Activated naive CD8-positive, alpha-beta T cell treated with anti-CD3 and anti-CD28 coated beads for 36 hours (primary cell): ENCODE data around the gene TBCE. TPM values are rescaled to one million over a fixed set of nuclear protein-coding genes. Genes with fewer than 3 reads are reported as not detected.
"Not testable (repeated sequence)": the region's sequence is repeated elsewhere in the genome, so short reads cannot be mapped to it uniquely, and the experiment has no call there.

ENCODE experiments used
- DNase-seq: peaks from one replicate; pipeline ENCODE4 v3.0.0; 2021
- H3K27ac Mint-ChIP-seq: one replicate; pipeline ENCODE4 v1.8.0; 2022; ENCODE audit warnings: mild to moderate bottlenecking, moderate library complexity, mixed read lengths
- H3K27me3 Mint-ChIP-seq: one replicate; pipeline ENCODE4 v1.8.0; 2022; ENCODE audit warnings: mild to moderate bottlenecking, mixed read lengths
- H3K36me3 Mint-ChIP-seq: one replicate; pipeline ENCODE4 v1.8.0; 2021; ENCODE audit warnings: mild to moderate bottlenecking, mixed read lengths
- H3K4me1 Mint-ChIP-seq: one replicate; pipeline ENCODE4 v1.8.0; 2021; ENCODE audit warnings: mixed read lengths
- H3K4me3 Mint-ChIP-seq: one replicate; pipeline ENCODE4 v1.8.0; 2022; ENCODE audit warnings: mild to moderate bottlenecking, moderate library complexity, mixed read lengths
- H3K9me3 Mint-ChIP-seq: one replicate; pipeline ENCODE4 v1.8.0; 2022; ENCODE audit warnings: mixed read lengths
- total RNA-seq, 2 experiments: library from RNA; stranded (reverse); gene quantifications; one replicate each; pipeline ENCODE4 v1.2.3, GENCODE V29; 2021

The TBCE gene
- total RNA-seq, 2 experiments from 2014 or later = 23.3 to 25.4 TPM

GRCh38 chr1:235442788-235443429 is 75.7 kb downstream of the TBCE start:
- Mint-ChIP-seq H3K27me3 (no peaks in the 10 kb centered on the region), H3K36me3 (peaks cover 10% of the 10 kb centered on the region), H3K27ac (peak overlapping the region; percentile 38)

GRCh38 chr1:235448616-235449015 is 81.4 kb downstream of the TBCE start:
- Mint-ChIP-seq H3K36me3 (peaks cover 13% of the 10 kb centered on the region), H3K4me3 (no peak overlapping the region), H3K27ac (no peak overlapping the region), H3K27me3 (no peaks in the 10 kb centered on the region), H3K4me1 (no peaks in the 10 kb centered on the region), H3K9me3 (no peaks in the 10 kb centered on the region)
- DNase-seq = no peak

More at GRCh38 chr1:235442788-235443429, 75.7 kb downstream of the TBCE start:
- H3K4me1 Mint-ChIP-seq = no peaks in the 10 kb centered on the region
- no peak overlapping the region for H3K4me3 Mint-ChIP-seq
- no peaks in the 10 kb centered on the region for H3K9me3 Mint-ChIP-seq
- no peak for DNase-seq

GRCh38 chr1:235450433-235450832 is 83.2 kb downstream of the TBCE start:
- Mint-ChIP-seq H3K9me3 (no peaks in the 10 kb centered on the region), H3K27ac (peak overlapping the region; percentile 12), H3K27me3 (no peaks in the 10 kb centered on the region), H3K4me3 (no peak overlapping the region), H3K4me1 (no peaks in the 10 kb centered on the region), H3K36me3 (peaks cover 13% of the 10 kb centered on the region)
- DNase-seq = no peak

DNA sequence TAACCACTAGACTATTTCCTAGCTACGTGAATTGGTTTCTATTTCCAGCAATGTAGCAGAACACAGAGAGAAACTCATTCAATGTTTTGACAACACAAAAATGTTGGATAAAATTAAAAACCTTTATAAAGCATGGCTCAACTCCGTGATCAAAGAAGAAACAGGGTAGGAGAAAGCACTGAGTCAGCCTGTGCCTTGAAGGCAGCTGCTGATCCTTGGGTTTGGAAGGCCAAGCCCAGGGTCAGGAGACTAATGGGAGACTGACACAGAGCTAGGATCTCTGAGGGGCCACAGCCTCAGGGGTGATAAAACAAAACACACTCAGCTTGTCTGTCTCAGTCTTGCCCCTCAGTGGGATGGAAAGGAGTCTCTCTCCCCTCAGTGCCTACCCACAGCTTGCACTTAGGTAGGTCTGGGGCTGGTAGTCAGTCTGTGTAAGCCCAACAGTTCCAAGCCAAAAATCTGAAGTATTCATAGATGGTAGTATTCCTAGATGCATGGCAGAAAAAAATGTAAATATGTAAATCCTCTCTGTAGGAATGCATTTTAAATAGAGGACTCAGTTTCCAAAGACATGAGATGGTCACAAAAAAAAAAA is 83.8 kb downstream of the TBCE start:
- Mint-ChIP-seq H3K9me3 (no peaks in the 10 kb centered on the region), H3K27ac (peak overlapping the region; percentile 12), H3K36me3 (peaks cover 10% of the 10 kb centered on the region), H3K4me3 (no peak overlapping the region), H3K27me3 (no peaks in the 10 kb centered on the region), H3K4me1 (no peaks in the 10 kb centered on the region)
- DNase-seq = no peak

DNA sequence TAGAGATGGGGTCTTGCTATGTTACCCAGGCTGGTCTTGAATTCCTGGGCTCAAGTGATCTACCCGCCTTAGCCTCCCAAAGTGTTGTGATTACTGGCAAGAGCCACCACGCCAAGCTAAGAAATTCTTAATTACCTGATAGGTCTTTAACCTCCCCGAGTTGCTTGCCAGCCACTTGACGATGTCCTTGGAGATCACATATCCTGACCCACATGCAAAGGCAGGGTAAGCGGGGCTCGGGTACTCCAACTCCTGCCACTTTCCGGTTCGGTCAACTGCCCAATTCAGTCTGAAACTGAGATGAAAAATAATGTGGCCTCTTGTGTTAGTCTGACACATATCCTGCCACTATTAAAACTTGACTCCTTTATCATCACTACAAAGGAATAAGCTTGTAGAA is 86.8 kb downstream of the TBCE start:
- Mint-ChIP-seq H3K27ac (no peak overlapping the region), H3K4me1 (no peaks in the 10 kb centered on the region), H3K27me3 (no peaks in the 10 kb centered on the region), H3K4me3 (no peak overlapping the region), H3K36me3 (peaks cover 10% of the 10 kb centered on the region), H3K9me3 (no peaks in the 10 kb centered on the region)
- DNase-seq = no peak

DNA sequence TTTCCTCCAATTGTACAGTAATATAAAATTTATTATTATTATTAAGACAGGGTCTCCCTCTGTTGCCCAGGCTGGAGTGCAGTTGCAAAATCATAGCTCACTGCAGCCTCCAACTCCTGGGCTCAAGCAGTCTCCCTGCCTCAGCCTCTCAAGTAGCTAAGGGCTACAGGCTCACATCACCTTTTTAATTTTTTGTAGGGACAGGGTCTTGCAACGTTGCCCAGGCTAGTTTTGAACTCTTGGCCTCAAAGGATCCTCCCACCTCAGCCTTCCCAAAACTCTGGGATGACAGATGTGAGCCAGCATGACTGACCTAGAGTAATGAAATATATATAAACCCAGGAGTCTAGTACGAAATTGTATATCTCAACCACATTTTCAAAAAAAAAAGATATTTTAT is 87.9 kb downstream of the TBCE start:
- Mint-ChIP-seq H3K27me3 (no peaks in the 10 kb centered on the region), H3K36me3 (peaks cover 10% of the 10 kb centered on the region), H3K4me1 (no peaks in the 10 kb centered on the region), H3K27ac (no peak overlapping the region), H3K9me3 (no peaks in the 10 kb centered on the region), H3K4me3 (no peak overlapping the region)
- DNase-seq = no peak

- Mint-ChIP-seq H3K27me3 (no peaks in the 10 kb centered on the region), H3K36me3 (peaks cover 4% of the 10 kb centered on the region), H3K4me3 (no peak overlapping the region), H3K9me3 (no peaks in the 10 kb centered on the region), H3K27ac (no peak overlapping the region), H3K4me1 (no peaks in the 10 kb centered on the region)
- DNase-seq = no peak
Measured at GRCh38 chr1:235455823-235456222, 88.6 kb downstream of the TBCE start.

- not testable (repeated sequence) for H3K27ac Mint-ChIP-seq, H3K27me3 Mint-ChIP-seq, DNase-seq, H3K9me3 Mint-ChIP-seq, H3K4me3 Mint-ChIP-seq, H3K36me3 Mint-ChIP-seq
- peaks cover 11% of the 10 kb centered on the region for H3K4me1 Mint-ChIP-seq
Measured at GRCh38 chr1:235457856-235458255, 90.6 kb downstream of the TBCE start.

DNA sequence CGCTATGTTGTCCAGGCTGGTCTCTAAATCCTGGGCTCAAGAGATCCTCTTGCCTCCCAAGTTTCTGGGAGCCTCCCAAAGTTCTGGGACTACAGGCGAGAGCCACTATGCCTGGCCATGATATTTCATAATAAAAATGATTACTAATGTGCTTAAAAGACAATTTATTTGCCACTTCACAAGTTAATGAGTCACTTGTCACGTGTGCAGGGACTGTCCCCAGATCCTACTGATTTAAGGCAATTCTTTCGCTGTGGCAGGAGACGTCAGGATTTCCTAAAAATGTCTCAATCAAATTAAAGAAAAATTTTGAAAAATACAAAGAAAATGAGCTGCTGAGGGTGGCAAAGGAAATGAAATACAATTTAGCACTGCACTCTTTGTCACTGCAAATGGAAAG is 93.5 kb downstream of the TBCE start:
- Mint-ChIP-seq H3K27ac (no peak overlapping the region), H3K4me3 (no peak overlapping the region), H3K36me3 (peaks cover 12% of the 10 kb centered on the region), H3K9me3 (no peaks in the 10 kb centered on the region), H3K4me1 (peaks cover 13% of the 10 kb centered on the region), H3K27me3 (no peaks in the 10 kb centered on the region)
- no peak for DNase-seq

- DNase-seq = no peak
- H3K9me3 Mint-ChIP-seq = no peaks in the 10 kb centered on the region
- H3K4me3 Mint-ChIP-seq = no peak overlapping the region
- H3K27me3 Mint-ChIP-seq = no peaks in the 10 kb centered on the region
- peaks cover 12% of the 10 kb centered on the region for H3K36me3 Mint-ChIP-seq
- peaks cover 13% of the 10 kb centered on the region for H3K4me1 Mint-ChIP-seq
- no peak overlapping the region for H3K27ac Mint-ChIP-seq
Measured at GRCh38 chr1:235461954-235462353, 94.7 kb downstream of the TBCE start.

DNA sequence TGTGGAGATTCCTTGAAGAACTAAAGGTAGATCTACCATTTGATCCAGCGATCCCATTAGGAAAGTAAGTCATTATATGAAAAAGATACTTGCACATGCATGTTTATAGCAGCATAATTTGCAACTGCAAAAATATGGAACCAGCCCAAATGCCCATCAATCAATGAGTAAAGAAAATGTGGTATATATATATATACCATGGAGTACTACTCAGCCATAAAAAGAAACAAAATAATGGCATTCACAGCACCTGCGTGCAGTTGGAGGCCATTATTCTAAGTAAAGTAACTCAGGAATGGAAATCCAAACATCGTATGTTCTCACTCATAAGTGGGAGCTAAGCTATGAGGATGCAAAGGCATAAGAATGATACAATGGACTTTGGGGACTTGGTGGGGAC is 95.6 kb downstream of the TBCE start:
- Mint-ChIP-seq H3K36me3 (peaks cover 12% of the 10 kb centered on the region), H3K4me1 (peaks cover 13% of the 10 kb centered on the region)
- not testable (repeated sequence) for H3K4me3 Mint-ChIP-seq, H3K27ac Mint-ChIP-seq, DNase-seq, H3K27me3 Mint-ChIP-seq, H3K9me3 Mint-ChIP-seq

DNA sequence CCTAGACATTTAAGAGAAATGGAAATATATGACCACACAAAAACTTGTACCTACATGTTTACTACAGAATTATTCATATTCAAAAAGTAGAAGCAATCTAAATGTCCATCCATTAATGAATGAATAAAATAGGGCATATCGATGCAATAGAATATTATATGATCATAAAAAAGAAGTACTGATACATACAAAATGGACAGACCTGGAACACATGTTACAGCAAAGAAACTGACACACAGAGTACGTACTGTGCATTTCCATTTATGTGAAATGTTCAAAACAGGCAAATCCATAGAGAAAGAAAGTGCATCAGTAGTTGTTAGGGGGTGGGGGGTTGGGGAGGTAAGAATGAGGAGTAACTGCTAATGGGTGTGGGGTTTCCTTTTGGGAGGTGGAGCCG is 97.8 kb downstream of the TBCE start:
- peaks cover 16% of the 10 kb centered on the region for H3K36me3 Mint-ChIP-seq
- peaks cover 13% of the 10 kb centered on the region for H3K4me1 Mint-ChIP-seq
- DNase-seq = no peak
- H3K27ac Mint-ChIP-seq = no peak overlapping the region
- H3K4me3 Mint-ChIP-seq = no peak overlapping the region
- H3K27me3 Mint-ChIP-seq = no peaks in the 10 kb centered on the region
- no peaks in the 10 kb centered on the region for H3K9me3 Mint-ChIP-seq

GRCh38 chr1:235468004-235468403 is 100.8 kb downstream of the TBCE start:
- no peaks in the 10 kb centered on the region for H3K9me3 Mint-ChIP-seq
- H3K4me1 Mint-ChIP-seq = peaks cover 2% of the 10 kb centered on the region
- no peak overlapping the region for H3K4me3 Mint-ChIP-seq

DNA sequence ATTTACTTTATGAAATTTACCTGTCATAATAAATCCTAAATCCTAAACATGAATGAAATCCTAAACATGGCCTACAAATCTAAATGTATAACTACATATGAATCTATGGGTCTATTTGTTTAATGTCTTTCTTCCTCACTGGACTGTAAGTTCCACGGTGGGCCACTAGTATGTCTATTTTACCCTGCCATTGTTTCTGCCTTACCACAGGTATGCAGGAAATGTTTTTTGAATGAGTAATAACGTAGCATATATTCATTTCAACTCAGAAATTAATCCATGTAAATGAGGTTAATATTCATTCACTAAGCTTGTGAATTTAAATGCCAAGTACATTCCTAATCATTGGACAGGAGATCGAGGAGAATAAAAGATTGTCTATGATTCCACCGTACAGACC is 101.7 kb downstream of the TBCE start:
- DNase-seq = no peak
- H3K27ac Mint-ChIP-seq = no peak overlapping the region
- H3K27me3 Mint-ChIP-seq = no peaks in the 10 kb centered on the region
- peaks cover 15% of the 10 kb centered on the region for H3K36me3 Mint-ChIP-seq
- H3K9me3 Mint-ChIP-seq = no peaks in the 10 kb centered on the region
- H3K4me1 Mint-ChIP-seq = peaks cover 4% of the 10 kb centered on the region
- no peak overlapping the region for H3K4me3 Mint-ChIP-seq

More at GRCh38 chr1:235468004-235468403, 100.8 kb downstream of the TBCE start:
- Mint-ChIP-seq H3K27ac (no peak overlapping the region), H3K27me3 (no peaks in the 10 kb centered on the region), H3K36me3 (peaks cover 16% of the 10 kb centered on the region)
- DNase-seq = no peak

DNA sequence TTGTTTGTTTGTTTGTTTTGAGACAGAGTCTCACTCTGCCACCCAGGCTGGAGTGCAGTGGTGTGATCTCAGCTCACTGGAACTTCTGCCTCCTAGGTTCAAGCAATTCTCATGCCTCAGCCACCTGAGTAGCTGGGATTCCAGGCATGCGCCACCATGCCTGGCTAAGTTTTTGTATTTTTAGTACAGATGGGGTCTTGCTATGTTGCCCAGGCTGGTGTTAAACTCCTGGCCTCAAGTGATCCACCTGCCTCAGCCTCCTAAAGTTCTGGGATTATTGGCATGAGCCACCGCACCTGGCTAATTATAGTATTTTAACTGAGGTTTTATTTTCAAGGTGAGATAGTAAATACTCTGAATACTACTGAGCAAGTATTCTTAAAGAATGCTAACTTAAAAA is 102.7 kb downstream of the TBCE start:
- DNase-seq, H3K27me3 Mint-ChIP-seq: not testable (repeated sequence)

GRCh38 chr1:235470741-235471439 is 103.7 kb downstream of the TBCE start:
- Mint-ChIP-seq H3K27me3 (no peaks in the 10 kb centered on the region), H3K9me3 (no peaks in the 10 kb centered on the region), H3K27ac (no peak overlapping the region), H3K4me3 (no peak overlapping the region), H3K36me3 (peaks cover 6% of the 10 kb centered on the region), H3K4me1 (peaks cover 2% of the 10 kb centered on the region)
- no peak for DNase-seq

More for the DNA sequence above, 102.7 kb downstream of the TBCE start:
- H3K27ac Mint-ChIP-seq, H3K9me3 Mint-ChIP-seq, H3K4me3 Mint-ChIP-seq, H3K4me1 Mint-ChIP-seq: not testable (repeated sequence)
- peaks cover 11% of the 10 kb centered on the region for H3K36me3 Mint-ChIP-seq
